DMS153 treated with DMSO at 0.1 percent for 48 hours (cell line): Measurements from ENCODE around the gene NEB.
"Not testable (repeated sequence)": the region's sequence is repeated elsewhere in the genome, so short reads cannot be mapped to it uniquely, and the experiment has no call there.

Experiments used
- DNase-seq: peaks from one replicate; lab custom pipeline; 2025; ENCODE audit not compliant: unreplicated experiment; lab: John Stamatoyannopoulos, UW

NEB gene

GRCh38 chr2:151654085-151654484 is 80.2 kb downstream of the NEB start:
- DNase-seq: no peak

GRCh38 chr2:151651274-151651673 is 83.0 kb downstream of the NEB start:
- DNase-seq: no peak

- DNase-seq: no peak
Measured at GRCh38 chr2:151650456-151650855, 83.8 kb downstream of the NEB start.

- no peak for DNase-seq
Measured at GRCh38 chr2:151649966-151650365, 84.3 kb downstream of the NEB start.

- DNase-seq: no peak
Measured at GRCh38 chr2:151649400-151649799, 84.9 kb downstream of the NEB start.

- DNase-seq: not testable (repeated sequence)
Measured at GRCh38 chr2:151646512-151646911, 87.8 kb downstream of the NEB start.

- no peak for DNase-seq
Measured at GRCh38 chr2:151644580-151644979, 89.7 kb downstream of the NEB start.

GRCh38 chr2:151641895-151642294 is 92.4 kb downstream of the NEB start:
- DNase-seq: not testable (repeated sequence)

GRCh38 chr2:151640087-151640486 is 94.2 kb downstream of the NEB start:
- no peak for DNase-seq

- DNase-seq: no peak
Measured at GRCh38 chr2:151638990-151639389, 95.3 kb downstream of the NEB start.

GRCh38 chr2:151638191-151638933 is 95.9 kb downstream of the NEB start:
- peak; percentile 8 for DNase-seq

GRCh38 chr2:151637271-151637781 is 97.0 kb downstream of the NEB start:
- DNase-seq: no peak

GRCh38 chr2:151634736-151635467 is 99.4 kb downstream of the NEB start:
- no peak for DNase-seq

- no peak for DNase-seq
Measured at GRCh38 chr2:151632993-151633565, 101.2 kb downstream of the NEB start.

GRCh38 chr2:151630372-151630771 is 103.9 kb downstream of the NEB start:
- no peak for DNase-seq

- DNase-seq: no peak
Measured at GRCh38 chr2:151627353-151627752, 106.9 kb downstream of the NEB start.

- no peak for DNase-seq
Measured at GRCh38 chr2:151624271-151624670, 110.0 kb downstream of the NEB start.

- DNase-seq: no peak
Measured at GRCh38 chr2:151623631-151624030, 110.6 kb downstream of the NEB start.

GRCh38 chr2:151620761-151621160 is 113.5 kb downstream of the NEB start:
- no peak for DNase-seq

GRCh38 chr2:151619337-151619989 is 114.8 kb downstream of the NEB start:
- no peak for DNase-seq

- no peak for DNase-seq
Measured at GRCh38 chr2:151616760-151617339, 117.4 kb downstream of the NEB start.
